IMR-90 (cell line): Measurements from ENCODE around the gene TRIM40. TPM values are rescaled to one million over a fixed set of nuclear protein-coding genes. Genes with fewer than 3 reads are reported as not detected.

Experiments
- ATAC-seq: fragments of 200-7000 bp; cut with Tn5 transposase; 2 replicates; pipeline ENCODE4 v1.9.1; 2020; ENCODE audit warnings: low read depth, mild to moderate bottlenecking, moderate library complexity
- BruUV-seq: library from RNA; stranded (reverse); fragments of 400-500 nt; replicated peaks from 2 replicates; lab custom pipeline; 2021; lab: Mats Ljungman, UMichigan
- CTCF ChIA-PET: fragments of 300-600 bp; formaldehyde crosslinking; extraction: SDS; loops from one replicate; lab custom pipeline; 2021; ENCODE audit warnings: antibody characterized with exemption; lab: Yijun Ruan, JAX
- POLR2A ChIA-PET: fragments of 300-600 bp; sonication (Branson Sonifier 250); formaldehyde crosslinking; loops from one replicate; lab custom pipeline; 2022; ENCODE audit warnings: antibody characterized with exemption; ENCODE audit not compliant: unreplicated experiment; lab: Charles Lee
- DNase-seq: peaks from one replicate; pipeline ENCODE4 v3.0.0; 2013
- H2AFZ ChIP-seq: replicated peaks from 2 replicates; pipeline ENCODE3; 2013; ENCODE audit warnings: low read length, mild to moderate bottlenecking; ENCODE audit not compliant: poor library complexity
- H2AK5ac ChIP-seq: 2 replicates; pipeline ENCODE4 v1.6.1; 2013; ENCODE audit warnings: low read depth, low read length, inconsistent platforms
- H2AK9ac ChIP-seq: replicated peaks from 2 replicates; pipeline ENCODE3; 2013; ENCODE audit warnings: mild to moderate bottlenecking, low read depth, low read length, moderate library complexity; ENCODE audit not compliant: poor library complexity
- H2BK120ac ChIP-seq: 2 replicates; pipeline ENCODE4 v1.6.1; 2013; ENCODE audit warnings: low read depth, low read length, inconsistent platforms
- H2BK15ac ChIP-seq: 3 replicates; pipeline ENCODE4 v1.6.1; 2013; ENCODE audit warnings: low read depth, low read length, inconsistent platforms
- H2BK20ac ChIP-seq: 2 replicates; pipeline ENCODE4 v1.6.1; 2013; ENCODE audit warnings: low read depth, mild to moderate bottlenecking, inconsistent platforms, low read length, moderate library complexity
- H2BK5ac ChIP-seq: 2 replicates; pipeline ENCODE4 v1.6.1; 2013; ENCODE audit warnings: mild to moderate bottlenecking, low read depth, low read length, inconsistent platforms; ENCODE audit not compliant: poor library complexity, severe bottlenecking
- H3K14ac ChIP-seq: replicated peaks from 2 replicates; pipeline ENCODE4 v1.6.1; 2013; ENCODE audit warnings: low read depth, low read length, inconsistent platforms
- H3K18ac ChIP-seq: 2 replicates; pipeline ENCODE4 v1.6.1; 2013; ENCODE audit warnings: low read depth, low read length, control low read depth
- H3K23ac ChIP-seq: 2 replicates; pipeline ENCODE4 v1.6.1; 2013; ENCODE audit warnings: low read depth, low read length, inconsistent platforms
- H3K27ac ChIP-seq: 2 replicates; pipeline ENCODE4 v1.5.1; 2013; ENCODE audit warnings: mild to moderate bottlenecking, control low read depth, low read length; ENCODE audit not compliant: insufficient read depth
- H3K27me3 ChIP-seq: 2 replicates; pipeline ENCODE4 v1.6.1; 2013; ENCODE audit warnings: low read length; ENCODE audit not compliant: control insufficient read depth, insufficient read depth
- H3K36me3 ChIP-seq: 2 replicates; pipeline ENCODE4 v1.6.1; 2013; ENCODE audit warnings: low read length, mixed read lengths; ENCODE audit not compliant: control insufficient read depth, insufficient read depth
- H3K4ac ChIP-seq: 2 replicates; pipeline ENCODE4 v1.6.1; 2013; ENCODE audit warnings: low read depth, low read length, inconsistent platforms
- H3K4me1 ChIP-seq: 2 replicates; pipeline ENCODE4 v1.6.1; 2013; ENCODE audit warnings: low read length, mixed read lengths; ENCODE audit not compliant: control insufficient read depth, insufficient read depth
- H3K4me2 ChIP-seq: 2 replicates; pipeline ENCODE4 v1.6.1; 2013; ENCODE audit warnings: low read depth, mild to moderate bottlenecking, control low read depth, low read length, moderate library complexity
- H3K4me3 ChIP-seq: 2 replicates; pipeline ENCODE4 v1.5.1; 2013; ENCODE audit warnings: low read depth, mild to moderate bottlenecking, control low read depth, low read length, moderate library complexity; ENCODE audit not compliant: insufficient read depth
- H3K56ac ChIP-seq: 2 replicates; pipeline ENCODE4 v1.6.1; 2013; ENCODE audit warnings: low read length, inconsistent platforms; ENCODE audit not compliant: insufficient read depth; ENCODE audit errors: extremely low read depth
- H3K79me1 ChIP-seq, 2 experiments: 2 replicates each; pipeline ENCODE4 v1.6.1; 2013; ENCODE audit warnings: low read length in 2 of 2, inconsistent platforms in 1 of 2, low read depth in 1 of 2
- H3K9ac ChIP-seq: 2 replicates; pipeline ENCODE4 v1.6.1; 2013; ENCODE audit warnings: low read depth, low read length, control low read depth
- H3K9me1 ChIP-seq: 2 replicates; pipeline ENCODE4 v1.6.1; 2013; ENCODE audit warnings: low read length, inconsistent platforms; ENCODE audit not compliant: insufficient read depth
- H3K9me3 ChIP-seq: 2 replicates; pipeline ENCODE4 v1.6.1; 2013; ENCODE audit warnings: low read length; ENCODE audit not compliant: control insufficient read depth, insufficient read depth
- H4K20me1 ChIP-seq: 2 replicates; pipeline ENCODE4 v1.6.1; 2013; ENCODE audit warnings: low read length, inconsistent platforms; ENCODE audit not compliant: insufficient read depth
- H4K5ac ChIP-seq: 2 replicates; pipeline ENCODE4 v1.6.1; 2013; ENCODE audit warnings: mild to moderate bottlenecking, low read depth, low read length, control low read depth
- H4K8ac ChIP-seq, 2 experiments: 2 replicates each; pipeline ENCODE4 v1.6.1; 2013; ENCODE audit warnings: low read depth in 2 of 2, low read length in 2 of 2, control low read depth in 1 of 2, inconsistent platforms in 1 of 2
- H4K91ac ChIP-seq: 2 replicates; pipeline ENCODE4 v1.6.1; 2013; ENCODE audit warnings: low read depth, low read length, inconsistent platforms; ENCODE audit not compliant: insufficient read depth
- CEBPB ChIP-seq: IDR thresholded peaks from 2 replicates; pipeline ENCODE4 v1.6.1; 2012; ENCODE audit warnings: low read depth, low read length, improper control_type of control experiment
- CTCF ChIP-seq: conservative IDR thresholded peaks from 2 replicates; pipeline ENCODE4 v1.5.1; 2012; ENCODE audit warnings: mild to moderate bottlenecking, low read depth, low read length, improper control_type of control experiment
- ELK1 ChIP-seq: fragments of 150-350 bp; IDR thresholded peaks from 2 replicates; pipeline ENCODE4 v1.6.1; 2016; ENCODE audit warnings: low read depth, mild to moderate bottlenecking, low read length, moderate library complexity, borderline replicate concordance
- MAFK ChIP-seq: IDR thresholded peaks from 2 replicates; pipeline ENCODE4 v1.6.1; 2012; ENCODE audit warnings: low read depth, low read length, improper control_type of control experiment
- NFE2L2 ChIP-seq: fragments of 150-350 bp; IDR thresholded peaks from 2 replicates; pipeline ENCODE4 v1.6.1; 2016; ENCODE audit warnings: low read depth, mild to moderate bottlenecking, low read length
- POLR2A ChIP-seq: IDR thresholded peaks from 2 replicates; pipeline ENCODE4 v1.6.1; 2012; ENCODE audit warnings: mild to moderate bottlenecking, low read depth, low read length
- RFX5 ChIP-seq: IDR thresholded peaks from 2 replicates; pipeline ENCODE4 v1.8.0; 2012; ENCODE audit warnings: low read depth, mild to moderate bottlenecking, low read length, moderate library complexity
- WGBS, 2 experiments: methylation state at CpG; one replicate each; pipeline versions ENCODE4 v1.1.5 to v1.1.7; 2013; ENCODE audit warnings: missing lambda C conversion rate in 2 of 2; ENCODE audit not compliant: insufficient read length in 1 of 2; ENCODE audit errors: extremely low coverage in 2 of 2; 5-methylcytosine and 5-hydroxymethylcytosine counted together
- dilution Hi-C: fragments of 300-500 bp; cut with HindIII; formaldehyde crosslinking; loops from one replicate; pipeline ENCODE4 v1.14.3; 2018; ENCODE audit warnings: low sequenced_read_pairs; ENCODE audit not compliant: unreplicated experiment
- in situ Hi-C: fragments of 300-500 bp; cut with MboI; formaldehyde crosslinking; loops from 3 replicates; pipeline ENCODE4 v1.14.3; 2019; ENCODE audit warnings: low sequenced_read_pairs, inconsistent platforms, mixed read lengths
- intact Hi-C: fragments of 100-400 bp; cut with micrococcal nuclease; formaldehyde crosslinking; loops from 2 replicates; pipeline ENCODE4 v1.10.0; 2022
- polyA plus RNA-seq, 3 experiments: library from polyadenylated mRNA; depleted of rRNA; stranded (reverse); fragments of >200 nt; gene quantifications; 2 replicates each; pipeline ENCODE4 v1.2.3, GENCODE V29; 2012; ENCODE audit warnings: low replicate concordance in 1 of 3
- total RNA-seq: library from RNA; depleted of rRNA; stranded (reverse); fragments of >200 nt; gene quantifications from 2 replicates; pipeline ENCODE4 v1.2.3, GENCODE V29; 2012

The TRIM40 gene
- total and polyA plus RNA-seq, 2 of the 4 experiments (the other 2 are of a cell fraction), result not detected

GRCh38 chr6:30142665-30143064 is 6.7 kb downstream of the TRIM40 start:
- Histone ChIP-seq H2AFZ (no peak overlapping the region), H2BK120ac (no peak overlapping the region), H3K9me1 (no peaks in the 10 kb centered on the region), H2AK9ac (no peak overlapping the region), H2BK5ac (no peak overlapping the region), H3K9ac (no peak overlapping the region), H4K8ac (no peak overlapping the region), H3K4me2 (no peak overlapping the region), H2BK15ac (no peak overlapping the region), H3K4me3 (no peak overlapping the region), H3K36me3 (no peaks in the 10 kb centered on the region), H3K79me1 (no peaks in the 10 kb centered on the region), H3K27ac (no peak overlapping the region), H3K23ac (no peak overlapping the region), H3K4ac (no peak overlapping the region), H3K18ac (no peak overlapping the region), H4K20me1 (no peaks in the 10 kb centered on the region), H2BK20ac (no peak overlapping the region), H4K5ac (no peak overlapping the region), H3K9me3 (no peaks in the 10 kb centered on the region), H3K56ac (no peak overlapping the region), H4K91ac (no peak overlapping the region), H3K27me3 (peaks cover 29% of the 10 kb centered on the region), H3K14ac (no peak overlapping the region), H3K4me1 (no peaks in the 10 kb centered on the region), H2AK5ac (no peak overlapping the region)
- POLR2A ChIA-PET, result no interaction called here
- intact Hi-C loops, result no loop called here
- no CpG with 5 or more reads among the region's 3 CpGs for WGBS, 2 experiments
- no peak for TF ChIP-seq CTCF
- no peak for TF ChIP-seq POLR2A
- no peak for TF ChIP-seq NFE2L2
- TF ChIP-seq RFX5, result no peak
- TF ChIP-seq ELK1, result no peak
- no peak for TF ChIP-seq CEBPB
- TF ChIP-seq MAFK, result no peak
- in situ Hi-C loops, result no loop called here
- dilution Hi-C loops, result no loop called here
- ATAC-seq (no peak), DNase-seq (no peak)
- BruUV-seq, result no TSS peak
- CTCF ChIA-PET, result interaction anchor here (0.6 to 4.3 kb wide), 2 partner anchors 11 to 78 kb away, joined by 3 to 26 read pairs; no protein-coding TSS in a partner anchor
